H9 (cell line): ENCODE data around the gene DMRT1. TPM values are rescaled to one million over a fixed set of nuclear protein-coding genes. Genes with fewer than 3 reads are reported as not detected.
A peak's percentile ranks its signal among the peaks of the same experiment; 100 is the strongest.

Source experiments
- DNase-seq: peaks from one replicate; pipeline ENCODE4 v3.0.0-alpha.2; 2017
- H2AFZ ChIP-seq: one replicate; pipeline ENCODE4 v1.6.1; 2013; ENCODE audit warnings: mild to moderate bottlenecking, low read length, control low read depth, moderate library complexity
- H2AK5ac ChIP-seq: 2 replicates; pipeline ENCODE4 v1.6.1; 2013; ENCODE audit warnings: low read length, control low read depth, mixed read lengths; ENCODE audit not compliant: insufficient read length
- H2BK120ac ChIP-seq: one replicate; pipeline ENCODE4 v1.6.1; 2013; ENCODE audit warnings: low read depth, mild to moderate bottlenecking, low read length, control low read depth, inconsistent platforms; ENCODE audit not compliant: poor library complexity, severe bottlenecking
- H2BK12ac ChIP-seq: 2 replicates; pipeline ENCODE4 v1.6.1; 2013; ENCODE audit warnings: low read length, control low read depth, mixed read lengths, low read depth; ENCODE audit not compliant: insufficient read length
- H2BK15ac ChIP-seq: 2 replicates; pipeline ENCODE4 v1.6.1; 2013; ENCODE audit warnings: low read depth, low read length, control low read depth
- H2BK20ac ChIP-seq: one replicate; pipeline ENCODE4 v1.6.1; 2013; ENCODE audit warnings: low read depth, mild to moderate bottlenecking, low read length, control low read depth, inconsistent platforms; ENCODE audit not compliant: poor library complexity, severe bottlenecking
- H2BK5ac ChIP-seq: 2 replicates; pipeline ENCODE4 v1.6.1; 2013; ENCODE audit warnings: low read length, control low read depth, mixed read lengths; ENCODE audit not compliant: insufficient read length
- H3K14ac ChIP-seq: 2 replicates; pipeline ENCODE4 v1.6.1; 2013; ENCODE audit warnings: low read length, control low read depth; ENCODE audit not compliant: insufficient read depth
- H3K18ac ChIP-seq: 2 replicates; pipeline ENCODE4 v1.6.1; 2013; ENCODE audit warnings: low read depth, mild to moderate bottlenecking, mixed read lengths, low read length, control low read depth; ENCODE audit not compliant: insufficient read length
- H3K23ac ChIP-seq: 2 replicates; pipeline ENCODE4 v1.6.1; 2013; ENCODE audit warnings: low read length, control low read depth, mixed read lengths, low read depth; ENCODE audit not compliant: insufficient read length
- H3K23me2 ChIP-seq: 2 replicates; pipeline ENCODE4 v1.6.1; 2013; ENCODE audit warnings: low read depth, mild to moderate bottlenecking, mixed read lengths, low read length, control low read depth; ENCODE audit not compliant: insufficient read length, poor library complexity, severe bottlenecking
- H3K27ac ChIP-seq: 2 replicates; pipeline ENCODE4 v1.5.1; 2013; ENCODE audit warnings: low read length, control low read depth, mixed read lengths, low read depth; ENCODE audit not compliant: insufficient read length
- H3K27me3 ChIP-seq: 2 replicates; pipeline ENCODE4 v1.6.1; 2013; ENCODE audit warnings: low read length, control low read depth, inconsistent platforms; ENCODE audit not compliant: insufficient read depth
- H3K4ac ChIP-seq: 2 replicates; pipeline ENCODE4 v1.6.1; 2013; ENCODE audit warnings: low read depth, mild to moderate bottlenecking, control low read depth, inconsistent platforms, low read length, moderate library complexity
- H3K4me1 ChIP-seq: 2 replicates; pipeline ENCODE4 v1.6.1; 2013; ENCODE audit warnings: low read length, control low read depth, inconsistent platforms; ENCODE audit not compliant: insufficient read depth
- H3K4me2 ChIP-seq: 2 replicates; pipeline ENCODE4 v1.6.1; 2013; ENCODE audit warnings: low read length, control low read depth, mixed read lengths; ENCODE audit not compliant: insufficient read length, insufficient read depth
- H3K56ac ChIP-seq: 2 replicates; pipeline ENCODE4 v1.6.1; 2013; ENCODE audit warnings: low read depth, mild to moderate bottlenecking, mixed read lengths, low read length, control low read depth; ENCODE audit not compliant: insufficient read length
- H3K79me1 ChIP-seq: 2 replicates; pipeline ENCODE4 v1.6.1; 2013; ENCODE audit warnings: low read depth, mild to moderate bottlenecking, moderate library complexity, low read length, control low read depth, inconsistent platforms; ENCODE audit not compliant: insufficient read depth, poor library complexity, severe bottlenecking
- H3K79me2 ChIP-seq: 2 replicates; pipeline ENCODE4 v1.6.1; 2013; ENCODE audit warnings: low read length, control low read depth, inconsistent platforms; ENCODE audit not compliant: insufficient read depth
- H3K9ac ChIP-seq: 2 replicates; pipeline ENCODE4 v1.6.1; 2013; ENCODE audit warnings: low read length, control low read depth, mixed read lengths; ENCODE audit not compliant: insufficient read length; ENCODE audit errors: extremely low read depth
- H3K9me3 ChIP-seq: one replicate; pipeline ENCODE4 v1.6.1; 2013; ENCODE audit warnings: low read depth, low read length, inconsistent platforms; ENCODE audit not compliant: control insufficient read depth
- H3T11ph ChIP-seq: one replicate; pipeline ENCODE4 v1.6.1; 2013; ENCODE audit warnings: mild to moderate bottlenecking, low read length, control low read depth, inconsistent platforms
- H4K20me1 ChIP-seq: one replicate; pipeline ENCODE4 v1.6.1; 2013; ENCODE audit not compliant: control insufficient read depth, insufficient read length, insufficient read depth
- H4K5ac ChIP-seq: 2 replicates; pipeline ENCODE4 v1.6.1; 2013; ENCODE audit warnings: low read depth, mild to moderate bottlenecking, mixed read lengths, low read length, control low read depth; ENCODE audit not compliant: insufficient read length
- H4K8ac ChIP-seq: replicated peaks from 2 replicates; pipeline ENCODE4 v1.6.1; 2013; ENCODE audit warnings: low read length, control low read depth, mixed read lengths, low read depth; ENCODE audit not compliant: insufficient read length
- H4K91ac ChIP-seq: 2 replicates; pipeline ENCODE4 v1.6.1; 2013; ENCODE audit warnings: low read depth, mild to moderate bottlenecking, moderate library complexity, mixed read lengths, low read length, control low read depth; ENCODE audit not compliant: insufficient read length
- H3K27ac Mint-ChIP-seq, 3 experiments: 2 replicates in 2 of 3; 3 replicates in 1 of 3; pipeline ENCODE4 v1.8.0; 2020 to 2021; ENCODE audit warnings: mixed read lengths in 3 of 3, mild to moderate bottlenecking in 1 of 3, moderate library complexity in 1 of 3
- H3K27me3 Mint-ChIP-seq: 2 replicates; pipeline ENCODE4 v1.8.0; 2021; ENCODE audit warnings: low read depth, mild to moderate bottlenecking, moderate library complexity, mixed read lengths
- H3K36me3 Mint-ChIP-seq, 3 experiments: 2 replicates in 2 of 3; 3 replicates in 1 of 3; pipeline ENCODE4 v1.8.0; 2020 to 2021; ENCODE audit warnings: low read depth in 3 of 3, mixed read lengths in 3 of 3; ENCODE audit not compliant: insufficient read depth in 1 of 3
- H3K4me1 Mint-ChIP-seq, 2 experiments: 2 replicates each; pipeline ENCODE4 v1.8.0; 2020; ENCODE audit warnings: mixed read lengths in 2 of 2
- H3K4me3 Mint-ChIP-seq, 2 experiments: 2 replicates in 1 of 2; 3 replicates in 1 of 2; pipeline ENCODE4 v1.8.0; 2020 to 2021; ENCODE audit warnings: mild to moderate bottlenecking in 2 of 2, mixed read lengths in 2 of 2, moderate library complexity in 1 of 2
- H3K9me3 Mint-ChIP-seq, 2 experiments: 2 replicates in 1 of 2; 3 replicates in 1 of 2; pipeline ENCODE4 v1.8.0; 2020; ENCODE audit warnings: mild to moderate bottlenecking in 2 of 2, mixed read lengths in 2 of 2, moderate library complexity in 1 of 2
- WGBS: extraction: QIAGEN DNeasy Blood & Tissue Kit; methylation state at CpG from one replicate; pipeline ENCODE4 v1.1.7; 2013; ENCODE audit warnings: missing lambda C conversion rate, low lambda C conversion rate, mixed read lengths; ENCODE audit not compliant: insufficient read length; ENCODE audit errors: extremely low coverage; 5-methylcytosine and 5-hydroxymethylcytosine counted together
- total RNA-seq: library from RNA; stranded (reverse); gene quantifications from 2 replicates; pipeline ENCODE4 v1.2.1, GENCODE V29; 2021
- TF ChIP-seq, protein P1 (sequence below): fragments of 200-600 bp; sonication (generic); conservative IDR thresholded peaks from 3 replicates; pipeline ENCODE4 v1.8.0; 2021; ENCODE audit warnings: antibody characterized with exemption, mild to moderate bottlenecking

The DMRT1 gene
- total RNA-seq, 1 experiment from 2014 or later: not detected

DNA sequence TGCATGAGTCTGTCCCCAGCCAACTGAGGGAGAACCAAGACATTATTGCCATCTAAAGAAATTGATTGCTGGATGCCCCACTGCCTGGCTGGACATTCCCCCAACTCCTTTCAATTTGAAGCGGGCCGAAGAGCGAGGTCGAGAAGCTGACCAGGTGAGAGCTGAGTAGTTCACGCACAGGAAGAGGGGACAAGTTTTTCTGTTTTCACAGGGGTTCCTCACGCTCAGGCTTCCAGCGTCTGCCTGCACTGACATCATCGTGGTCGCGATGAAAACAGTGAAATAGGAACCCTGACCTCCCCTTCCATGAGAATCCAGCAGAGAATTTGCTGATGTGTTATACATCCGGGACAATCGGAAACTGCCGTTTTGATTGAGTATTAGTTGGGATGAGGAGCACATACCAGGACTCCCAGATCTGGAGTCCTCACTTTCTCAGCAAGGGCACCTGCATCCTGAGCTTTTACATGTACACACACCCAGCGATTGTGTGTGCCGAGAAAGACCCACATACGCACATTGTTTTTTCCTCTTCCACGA lies 131.9 kb downstream of the DMRT1 start:
- H3K23ac ChIP-seq: no peak overlapping the region
- no peak overlapping the region for H3K18ac ChIP-seq
- Mint-ChIP-seq H3K9me3 (peaks cover 0 to 2% of the 10 kb centered on the region in 2 experiments; a peak in 4 of 5 replicates), H3K27ac (no peak overlapping the region), H3K36me3 (no peaks in the 10 kb centered on the region), H3K27me3 (peaks cover 97% of the 10 kb centered on the region), H3K4me3 (peak overlapping the region in 1 of 2 experiments; percentile 68; a peak in 4 of 5 replicates), H3K4me1 (peaks cover 37 to 56% of the 10 kb centered on the region in 2 experiments)
- no peaks in the 10 kb centered on the region for H4K20me1 ChIP-seq
- no peak overlapping the region for H3K4ac ChIP-seq
- TF ChIP-seq, protein P1, sequence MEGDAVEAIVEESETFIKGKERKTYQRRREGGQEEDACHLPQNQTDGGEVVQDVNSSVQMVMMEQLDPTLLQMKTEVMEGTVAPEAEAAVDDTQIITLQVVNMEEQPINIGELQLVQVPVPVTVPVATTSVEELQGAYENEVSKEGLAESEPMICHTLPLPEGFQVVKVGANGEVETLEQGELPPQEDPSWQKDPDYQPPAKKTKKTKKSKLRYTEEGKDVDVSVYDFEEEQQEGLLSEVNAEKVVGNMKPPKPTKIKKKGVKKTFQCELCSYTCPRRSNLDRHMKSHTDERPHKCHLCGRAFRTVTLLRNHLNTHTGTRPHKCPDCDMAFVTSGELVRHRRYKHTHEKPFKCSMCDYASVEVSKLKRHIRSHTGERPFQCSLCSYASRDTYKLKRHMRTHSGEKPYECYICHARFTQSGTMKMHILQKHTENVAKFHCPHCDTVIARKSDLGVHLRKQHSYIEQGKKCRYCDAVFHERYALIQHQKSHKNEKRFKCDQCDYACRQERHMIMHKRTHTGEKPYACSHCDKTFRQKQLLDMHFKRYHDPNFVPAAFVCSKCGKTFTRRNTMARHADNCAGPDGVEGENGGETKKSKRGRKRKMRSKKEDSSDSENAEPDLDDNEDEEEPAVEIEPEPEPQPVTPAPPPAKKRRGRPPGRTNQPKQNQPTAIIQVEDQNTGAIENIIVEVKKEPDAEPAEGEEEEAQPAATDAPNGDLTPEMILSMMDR: no peak
- H4K5ac ChIP-seq: no peak overlapping the region
- H2BK5ac ChIP-seq: no peak overlapping the region
- H2BK20ac ChIP-seq: no peak overlapping the region
- no peak overlapping the region for H3K14ac ChIP-seq
- no peak overlapping the region for H2BK120ac ChIP-seq
- H4K91ac ChIP-seq: no peak overlapping the region
- no peaks in the 10 kb centered on the region for H3K4me1 ChIP-seq
- no peaks in the 10 kb centered on the region for H3K79me2 ChIP-seq
- no peak overlapping the region for H3K9ac ChIP-seq
- no peaks in the 10 kb centered on the region for H3K9me3 ChIP-seq
- no peaks in the 10 kb centered on the region for H3K79me1 ChIP-seq
- H3K4me2 ChIP-seq: peak overlapping the region; percentile 24
- peaks cover 83% of the 10 kb centered on the region for H3K27me3 ChIP-seq
- no peak overlapping the region for H2BK15ac ChIP-seq
- H4K8ac ChIP-seq: no peak overlapping the region
- no peak overlapping the region for H3T11ph ChIP-seq
- H3K27ac ChIP-seq: no peak overlapping the region
- H2BK12ac ChIP-seq: no peak overlapping the region
- WGBS: no CpG with 5 or more reads among the region's 17 CpGs
- H3K23me2 ChIP-seq: peaks cover 30% of the 10 kb centered on the region
- no peak for DNase-seq
- no peak overlapping the region for H2AFZ ChIP-seq
- H2AK5ac ChIP-seq: no peak overlapping the region
- no peak overlapping the region for H3K56ac ChIP-seq
